Mucosa of rectum (tissue), 2 donors: ENCODE measurements around the gene CRYAB.

Source experiments
- H3K27ac ChIP-seq, 2 donors: one replicate each; pipeline ENCODE4 v1.7.0; 2013; ENCODE audit warnings: inconsistent platforms in 2 of 2, low read depth in 2 of 2, low read length in 2 of 2
- H3K27me3 ChIP-seq, 2 donors: one replicate each; pipeline ENCODE4 v1.7.0; 2013; ENCODE audit warnings: low read length in 2 of 2; ENCODE audit not compliant: control insufficient read depth in 2 of 2, insufficient read depth in 2 of 2
- H3K36me3 ChIP-seq, 2 donors: one replicate each; pipeline ENCODE4 v1.7.0; 2013; ENCODE audit warnings: low read length in 2 of 2; ENCODE audit not compliant: control insufficient read depth in 2 of 2, insufficient read depth in 2 of 2
- H3K4me1 ChIP-seq, 2 donors: one replicate each; pipeline ENCODE4 v1.7.0; 2013; ENCODE audit warnings: low read length in 2 of 2, mild to moderate bottlenecking in 1 of 2; ENCODE audit not compliant: control insufficient read depth in 2 of 2, insufficient read depth in 2 of 2
- H3K4me3 ChIP-seq, 2 donors: one replicate each; pipeline ENCODE4 v1.7.0; 2013; ENCODE audit warnings: low read length in 2 of 2
- H3K9ac ChIP-seq, 2 donors: one replicate each; pipeline ENCODE4 v1.7.0; 2013; ENCODE audit warnings: low read length in 2 of 2, low read depth in 1 of 2, mild to moderate bottlenecking in 1 of 2
- H3K9me3 ChIP-seq, 2 donors: one replicate each; pipeline ENCODE4 v1.7.0; 2013; ENCODE audit warnings: low read length in 2 of 2; ENCODE audit not compliant: control insufficient read depth in 2 of 2
- donor health status: healthy.
- donor health status: Normal muscosa, but diverticular disease.

Gene CRYAB

DNA sequence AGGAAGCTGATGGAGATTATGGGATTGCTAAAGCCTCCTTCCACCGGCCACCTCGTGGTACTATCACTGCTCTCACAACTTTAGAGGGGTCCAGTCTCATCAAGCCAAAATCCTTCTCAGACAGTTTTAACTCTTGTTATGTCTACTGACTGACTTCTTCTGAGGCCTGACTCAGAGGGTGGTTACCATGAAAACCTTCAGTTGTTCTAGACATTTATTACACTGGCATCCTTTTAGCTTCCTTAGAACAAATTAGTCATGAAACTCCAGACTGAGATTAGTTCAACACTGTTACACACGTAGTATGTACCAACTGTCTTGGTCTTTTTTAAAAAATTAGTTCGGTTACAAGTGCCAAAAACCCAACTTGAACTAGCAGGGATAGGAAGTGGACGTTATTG lies 33.1 kb upstream of the CRYAB start:
- H3K9ac ChIP-seq = no peak overlapping the region
- H3K4me1 ChIP-seq = no peaks in the 10 kb centered on the region
- H3K4me3 ChIP-seq = no peak overlapping the region
- no peak overlapping the region for H3K27ac ChIP-seq
- no peaks in the 10 kb centered on the region for H3K27me3 ChIP-seq
- no peaks in the 10 kb centered on the region for H3K9me3 ChIP-seq
- no peaks in the 10 kb centered on the region for H3K36me3 ChIP-seq

GRCh38 chr11:111944139-111944538 lies 32.6 kb upstream of the CRYAB start:
- no peak overlapping the region for H3K27ac ChIP-seq
- H3K36me3 ChIP-seq = no peaks in the 10 kb centered on the region
- H3K4me1 ChIP-seq = no peaks in the 10 kb centered on the region
- H3K27me3 ChIP-seq = no peaks in the 10 kb centered on the region
- H3K9ac ChIP-seq = no peak overlapping the region
- no peak overlapping the region for H3K4me3 ChIP-seq
- no peaks in the 10 kb centered on the region for H3K9me3 ChIP-seq

- Histone ChIP-seq H3K27ac (no peak overlapping the region), H3K9ac (no peak overlapping the region), H3K36me3 (no peaks in the 10 kb centered on the region), H3K4me1 (peaks cover 0 to 5% of the 10 kb centered on the region in 2 donors), H3K4me3 (no peak overlapping the region), H3K27me3 (no peaks in the 10 kb centered on the region), H3K9me3 (no peaks in the 10 kb centered on the region)
Observed at GRCh38 chr11:111942829-111943228, 31.3 kb upstream of the CRYAB start.

DNA sequence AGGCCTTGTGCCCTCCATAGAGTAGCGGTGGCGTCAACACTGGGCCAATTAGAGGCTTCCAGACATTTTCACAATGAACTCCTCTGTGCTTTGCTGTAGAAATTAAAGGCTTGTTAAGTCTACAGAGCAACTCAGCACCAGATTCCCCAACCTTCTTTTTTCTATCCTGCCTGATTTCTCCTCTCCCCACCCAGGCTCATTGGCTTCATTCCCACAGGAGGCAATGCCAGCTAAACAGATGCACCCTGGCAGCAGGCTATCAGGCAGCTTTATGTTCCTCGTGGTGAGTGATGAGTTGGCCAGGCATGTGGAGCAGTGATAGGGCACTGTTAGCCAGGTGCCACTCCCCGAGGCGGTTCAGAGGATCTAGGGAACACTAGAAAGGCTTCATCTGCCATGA lies 30.4 kb upstream of the CRYAB start:
- no peaks in the 10 kb centered on the region for H3K9me3 ChIP-seq
- H3K27ac ChIP-seq = no peak overlapping the region
- H3K9ac ChIP-seq = no peak overlapping the region
- no peaks in the 10 kb centered on the region for H3K27me3 ChIP-seq
- peaks cover 2 to 5% of the 10 kb centered on the region in 2 donors for H3K4me1 ChIP-seq
- no peaks in the 10 kb centered on the region for H3K36me3 ChIP-seq
- no peak overlapping the region for H3K4me3 ChIP-seq

GRCh38 chr11:111939836-111940604 lies 28.4 kb upstream of the CRYAB start:
- Histone ChIP-seq H3K9ac (no peak overlapping the region), H3K27ac (no peak overlapping the region), H3K4me1 (peaks cover 2 to 15% of the 10 kb centered on the region in 2 donors), H3K4me3 (no peak overlapping the region), H3K36me3 (no peaks in the 10 kb centered on the region), H3K27me3 (no peaks in the 10 kb centered on the region), H3K9me3 (no peaks in the 10 kb centered on the region)

- Histone ChIP-seq H3K36me3 (no peaks in the 10 kb centered on the region), H3K9ac (no peak overlapping the region), H3K27ac (peak overlapping the region in 1 of 2 donors; percentile 17), H3K4me3 (peak overlapping the region in 1 of 2 donors; percentile 46), H3K4me1 (peaks cover 2 to 15% of the 10 kb centered on the region in 2 donors), H3K9me3 (no peaks in the 10 kb centered on the region), H3K27me3 (no peaks in the 10 kb centered on the region)
Observed at GRCh38 chr11:111938687-111939160, 27.2 kb upstream of the CRYAB start.

GRCh38 chr11:111937844-111938243 lies 26.3 kb upstream of the CRYAB start:
- Histone ChIP-seq H3K27me3 (no peaks in the 10 kb centered on the region), H3K36me3 (no peaks in the 10 kb centered on the region), H3K27ac (no peak overlapping the region), H3K9me3 (no peaks in the 10 kb centered on the region), H3K4me1 (peaks cover 2 to 15% of the 10 kb centered on the region in 2 donors), H3K4me3 (peak overlapping the region; percentile 76 to 79), H3K9ac (no peak overlapping the region)

DNA sequence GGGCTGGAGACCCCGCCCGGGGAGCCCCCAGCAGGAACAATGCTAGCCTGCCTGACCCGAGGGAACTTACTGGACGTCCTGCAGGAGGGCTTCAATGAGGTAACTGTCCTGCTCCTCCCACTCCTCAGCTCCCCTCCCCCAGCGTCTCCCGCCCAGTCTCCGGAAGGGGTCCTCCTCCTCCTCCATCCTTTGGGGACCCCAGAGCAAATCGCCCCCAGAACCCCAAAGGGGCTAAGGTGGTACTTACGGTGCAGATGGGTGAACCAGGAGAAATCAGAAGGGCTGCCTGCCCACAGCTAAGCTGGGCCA lies 25.8 kb upstream of the CRYAB start:
- H3K9ac ChIP-seq = peak overlapping the region; percentile 32 to 69
- H3K36me3 ChIP-seq = no peaks in the 10 kb centered on the region
- peak overlapping the region in 1 of 2 donors; percentile 43 for H3K27ac ChIP-seq
- H3K27me3 ChIP-seq = no peaks in the 10 kb centered on the region
- H3K4me3 ChIP-seq = peak overlapping the region; percentile 76 to 79
- peaks cover 2 to 15% of the 10 kb centered on the region in 2 donors for H3K4me1 ChIP-seq
- no peaks in the 10 kb centered on the region for H3K9me3 ChIP-seq

GRCh38 chr11:111936040-111936540 lies 24.5 kb upstream of the CRYAB start:
- Histone ChIP-seq H3K36me3 (no peaks in the 10 kb centered on the region), H3K27me3 (no peaks in the 10 kb centered on the region), H3K4me1 (peaks cover 2 to 15% of the 10 kb centered on the region in 2 donors), H3K4me3 (peak overlapping the region; percentile 76 to 79), H3K9me3 (no peaks in the 10 kb centered on the region), H3K27ac (peak overlapping the region; percentile 10 to 52), H3K9ac (peak overlapping the region in 1 of 2 donors; percentile 38)

GRCh38 chr11:111935317-111936039 lies 23.9 kb upstream of the CRYAB start:
- Histone ChIP-seq H3K9ac (no peak overlapping the region), H3K4me1 (peaks cover 2 to 15% of the 10 kb centered on the region in 2 donors), H3K27ac (peak overlapping the region; percentile 10 to 52), H3K4me3 (peak overlapping the region in 1 of 2 donors; percentile 79), H3K36me3 (no peaks in the 10 kb centered on the region), H3K27me3 (no peaks in the 10 kb centered on the region), H3K9me3 (no peaks in the 10 kb centered on the region)
